ENCODE results near the gene CADM2.

The CADM2 gene

GRCh38 chr3:84984429-84984828 is 25.6 kb downstream of the CADM2 start:
- DNase-seq (ENCODE audit: low read depth), result no peak

GRCh38 chr3:84985795-84986194 is 27.0 kb downstream of the CADM2 start:
- DNase-seq (ENCODE audit: low read depth), result no peak

GRCh38 chr3:84987706-84988504 is 29.1 kb downstream of the CADM2 start:
- no peak for DNase-seq (ENCODE audit: low read depth)

GRCh38 chr3:84989102-84989501 is 30.3 kb downstream of the CADM2 start:
- no peak for DNase-seq (ENCODE audit: low read depth)

GRCh38 chr3:84991422-84991900 is 32.7 kb downstream of the CADM2 start:
- no peak for DNase-seq (ENCODE audit: low read depth)

GRCh38 chr3:84993956-84994355 is 35.2 kb downstream of the CADM2 start:
- DNase-seq (ENCODE audit: low read depth), result no peak

- DNase-seq (ENCODE audit: low read depth), result no peak
Observed at GRCh38 chr3:84998545-84998944, 39.8 kb downstream of the CADM2 start.

GRCh38 chr3:85003479-85003878 is 44.7 kb downstream of the CADM2 start:
- DNase-seq (ENCODE audit: low read depth), result no peak

GRCh38 chr3:85004147-85004546 is 45.4 kb downstream of the CADM2 start:
- no peak for DNase-seq (ENCODE audit: low read depth)

- no peak for DNase-seq (ENCODE audit: low read depth)
Observed at GRCh38 chr3:85005946-85006345, 47.2 kb downstream of the CADM2 start.

- DNase-seq (ENCODE audit: low read depth), result no peak
Observed at GRCh38 chr3:85007195-85008094, 48.7 kb downstream of the CADM2 start.

GRCh38 chr3:85020828-85021227 is 62.0 kb downstream of the CADM2 start:
- no peak for DNase-seq (ENCODE audit: low read depth)

- DNase-seq (ENCODE audit: low read depth), result no peak
Observed at GRCh38 chr3:85030052-85030451, 71.3 kb downstream of the CADM2 start.

GRCh38 chr3:85037203-85037602 is 78.4 kb downstream of the CADM2 start:
- no peak for DNase-seq (ENCODE audit: low read depth)

GRCh38 chr3:85041001-85041400 is 82.2 kb downstream of the CADM2 start:
- no peak for DNase-seq (ENCODE audit: low read depth)

- DNase-seq (ENCODE audit: low read depth), result no peak
Observed at GRCh38 chr3:85041562-85042055, 82.8 kb downstream of the CADM2 start.

GRCh38 chr3:85050821-85051220 is 92.0 kb downstream of the CADM2 start:
- no peak for DNase-seq (ENCODE audit: low read depth)

- DNase-seq (ENCODE audit: low read depth), result no peak
Observed at GRCh38 chr3:85051786-85052185, 93.0 kb downstream of the CADM2 start.

- no peak for DNase-seq (ENCODE audit: low read depth)
Observed at GRCh38 chr3:85053626-85054025, 94.8 kb downstream of the CADM2 start.

GRCh38 chr3:85054579-85054978 is 95.8 kb downstream of the CADM2 start:
- DNase-seq (ENCODE audit: low read depth), result no peak

- no peak for DNase-seq (ENCODE audit: low read depth)
Observed at GRCh38 chr3:85068911-85069310, 110.1 kb downstream of the CADM2 start.

GRCh38 chr3:85074003-85074402 is 115.2 kb downstream of the CADM2 start:
- no peak for DNase-seq (ENCODE audit: low read depth)

- no peak for DNase-seq (ENCODE audit: low read depth)
Observed at GRCh38 chr3:85075663-85076062, 116.9 kb downstream of the CADM2 start.
